Activated naive CD4-positive, alpha-beta T cell treated with anti-CD3 and anti-CD28 coated beads, Interleukin-2, amount 50 U/mL, for 24 hours (primary cell): ENCODE measurements around the gene TAAR8.
A peak's percentile ranks its signal among the peaks of the same experiment; 100 is the strongest.
"Not testable (repeated sequence)": the region's sequence is repeated elsewhere in the genome, so short reads cannot be mapped to it uniquely, and the experiment has no call there.

ENCODE experiments used
- H3K27ac Mint-ChIP-seq: one replicate; pipeline ENCODE4 v1.8.0; 2021; ENCODE audit warnings: mild to moderate bottlenecking, mixed read lengths
- H3K27me3 Mint-ChIP-seq: one replicate; pipeline ENCODE4 v1.8.0; 2021; ENCODE audit warnings: mixed read lengths
- H3K36me3 Mint-ChIP-seq: one replicate; pipeline ENCODE4 v1.8.0; 2021; ENCODE audit warnings: mixed read lengths
- H3K4me1 Mint-ChIP-seq: one replicate; pipeline ENCODE4 v1.8.0; 2021; ENCODE audit warnings: mixed read lengths
- H3K4me3 Mint-ChIP-seq: one replicate; pipeline ENCODE4 v1.8.0; 2021; ENCODE audit warnings: mild to moderate bottlenecking, mixed read lengths
- H3K9me3 Mint-ChIP-seq: one replicate; pipeline ENCODE4 v1.8.0; 2021; ENCODE audit warnings: mixed read lengths

TAAR8 gene

DNA sequence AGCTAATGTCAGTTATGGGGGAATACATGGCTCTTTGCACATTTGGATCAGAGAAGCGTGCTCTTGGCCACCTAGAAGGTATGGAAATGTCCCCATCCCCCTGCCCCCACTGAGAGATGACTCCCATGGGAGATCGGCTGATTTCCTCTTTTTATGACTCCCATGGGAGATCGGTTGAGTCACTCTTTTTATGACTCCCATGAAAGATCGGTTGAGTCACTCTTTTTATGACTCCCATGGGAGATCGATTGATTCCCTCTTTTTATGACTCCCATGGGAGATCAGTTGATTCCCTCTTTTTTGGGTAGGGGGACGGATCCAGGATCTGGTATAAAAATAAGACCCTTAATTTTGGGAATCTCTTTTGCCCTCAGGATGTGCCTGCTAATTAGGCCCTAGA lies 24.7 kb upstream of the TAAR8 start:
- peaks cover 15% of the 10 kb centered on the region for H3K27me3 Mint-ChIP-seq
- no peaks in the 10 kb centered on the region for H3K36me3 Mint-ChIP-seq

DNA sequence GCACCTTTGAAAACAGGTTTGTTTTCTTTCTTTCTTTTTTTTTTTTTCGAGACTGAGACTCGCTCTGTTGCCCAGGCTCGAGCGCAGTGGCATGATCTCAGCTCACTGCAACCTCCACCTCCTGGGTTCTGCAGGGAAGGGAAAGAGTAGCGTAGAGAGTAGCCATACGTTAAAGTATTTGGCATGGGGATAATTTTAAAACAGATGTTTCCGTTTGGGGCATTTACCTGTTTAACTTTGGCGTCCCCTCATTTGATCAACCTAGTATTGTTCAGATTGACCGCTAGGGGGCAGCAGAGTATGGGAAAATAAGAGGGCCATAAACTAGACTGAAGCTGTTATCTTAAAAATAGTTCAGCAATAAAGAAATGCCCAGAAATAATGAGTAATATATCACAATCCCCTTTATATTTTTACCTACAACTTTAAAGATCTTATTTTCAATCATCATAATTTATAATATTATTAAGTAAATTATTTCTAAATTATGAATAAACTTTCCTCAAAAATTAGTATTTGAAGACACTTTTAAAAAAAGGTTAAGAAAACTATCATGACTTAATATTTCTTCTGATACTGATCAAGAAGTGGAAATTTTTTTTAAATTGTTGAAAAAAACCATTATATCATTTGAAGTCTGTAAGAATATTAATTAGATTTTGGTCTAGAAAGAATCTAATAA lies 22.0 kb upstream of the TAAR8 start:
- Mint-ChIP-seq H3K27ac (no peak overlapping the region), H3K9me3 (no peaks in the 10 kb centered on the region), H3K4me3 (peak overlapping the region; percentile 30), H3K36me3 (no peaks in the 10 kb centered on the region), H3K4me1 (no peaks in the 10 kb centered on the region), H3K27me3 (peaks cover 10% of the 10 kb centered on the region)

More for the DNA sequence above, 24.7 kb upstream of the TAAR8 start:
- no peak overlapping the region for H3K4me3 Mint-ChIP-seq
- no peak overlapping the region for H3K27ac Mint-ChIP-seq
- no peaks in the 10 kb centered on the region for H3K4me1 Mint-ChIP-seq
- no peaks in the 10 kb centered on the region for H3K9me3 Mint-ChIP-seq

DNA sequence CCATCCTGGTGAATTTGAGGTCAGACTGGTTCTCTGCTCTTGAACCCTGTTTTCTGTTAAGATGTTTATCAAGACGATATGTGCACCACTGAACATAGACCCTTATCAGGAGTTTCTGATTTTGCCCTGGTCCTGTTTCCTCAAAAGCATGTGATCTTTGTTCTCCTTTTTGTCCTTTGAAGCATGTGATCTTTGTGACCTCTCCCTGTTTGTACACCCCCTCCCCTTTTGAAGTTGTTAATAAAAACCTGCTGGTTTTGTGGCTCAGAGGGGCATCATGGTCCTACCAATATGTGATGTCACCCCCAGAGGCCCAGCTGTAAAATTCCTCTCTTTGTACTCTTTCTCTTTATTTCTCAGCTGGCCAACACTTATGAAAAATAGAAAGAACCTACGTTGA lies 17.9 kb upstream of the TAAR8 start:
- peaks cover 15% of the 10 kb centered on the region for H3K27me3 Mint-ChIP-seq
- not testable (repeated sequence) for H3K36me3 Mint-ChIP-seq, H3K4me3 Mint-ChIP-seq, H3K27ac Mint-ChIP-seq, H3K9me3 Mint-ChIP-seq, H3K4me1 Mint-ChIP-seq

DNA sequence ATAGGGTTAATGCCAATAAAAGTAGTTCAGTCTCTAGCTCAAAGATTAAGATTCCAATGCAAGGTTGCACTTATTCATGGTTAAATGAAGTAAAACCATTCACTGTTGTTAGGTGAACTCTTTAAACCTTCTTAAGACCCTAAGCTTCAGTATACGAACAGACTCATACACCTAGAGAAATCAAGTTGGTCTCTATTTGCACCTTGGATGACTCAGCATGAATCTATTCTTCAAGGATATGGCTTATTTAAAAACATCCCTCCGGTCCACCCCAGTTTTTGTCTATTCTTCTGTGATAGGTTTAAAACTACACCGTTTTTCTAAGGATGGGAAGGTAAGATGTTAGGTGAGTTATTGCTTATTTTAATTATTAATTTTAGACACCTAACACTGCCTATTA lies 15.3 kb upstream of the TAAR8 start:
- Mint-ChIP-seq H3K27me3 (peaks cover 24% of the 10 kb centered on the region), H3K36me3 (no peaks in the 10 kb centered on the region), H3K9me3 (no peaks in the 10 kb centered on the region), H3K4me1 (no peaks in the 10 kb centered on the region), H3K4me3 (no peak overlapping the region), H3K27ac (no peak overlapping the region)

DNA sequence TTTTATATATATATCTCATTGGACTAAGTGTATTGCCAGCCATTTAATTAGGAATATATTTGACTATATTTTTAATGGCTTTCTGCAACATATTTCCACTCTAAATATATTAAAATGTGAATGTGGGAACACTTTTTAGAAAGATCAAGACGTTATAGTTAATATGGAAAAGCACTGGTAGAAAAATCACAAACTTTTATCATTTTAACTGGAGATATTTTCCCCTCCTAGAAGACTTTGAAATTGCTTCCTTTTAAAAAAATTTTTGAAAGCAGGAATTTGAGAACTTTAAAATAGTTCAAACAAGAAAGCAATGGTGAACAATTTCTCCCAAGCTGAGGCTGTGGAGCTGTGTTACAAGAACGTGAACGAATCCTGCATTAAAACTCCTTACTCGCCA lies 14.5 kb upstream of the TAAR8 start, which contains the start of gene TAAR9:
Gene TAAR9, plus strand, starts transcription at position 301 of the 400 bp plus-strand sequence. Its CDS starts 13 bp downstream, at position 314.
- Mint-ChIP-seq H3K36me3 (no peaks in the 10 kb centered on the region), H3K4me1 (no peaks in the 10 kb centered on the region), H3K9me3 (no peaks in the 10 kb centered on the region), H3K27me3 (peaks cover 24% of the 10 kb centered on the region), H3K4me3 (no peak within 1 kb of the TSS), H3K27ac (no peak within 1 kb of the TSS)

DNA sequence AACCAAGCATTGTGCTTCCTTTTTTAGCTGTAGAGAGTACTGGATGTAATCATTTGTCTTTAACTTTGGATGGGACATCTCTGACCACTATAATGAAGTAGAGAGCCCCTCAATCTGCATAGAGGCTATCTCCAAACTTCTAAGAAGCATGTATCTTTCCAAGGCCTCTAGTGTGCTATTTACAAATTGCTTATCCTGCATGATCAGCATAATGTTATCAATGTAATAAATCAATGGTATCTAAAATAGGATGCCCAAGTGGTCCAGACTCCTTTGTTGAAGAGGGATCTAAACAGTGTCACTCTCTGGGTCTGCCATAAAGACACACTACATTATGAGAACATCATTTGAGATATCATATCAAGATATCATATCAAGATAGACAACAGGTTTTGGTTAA lies 7.6 kb upstream of the TAAR8 start:
- Mint-ChIP-seq H3K4me1 (no peaks in the 10 kb centered on the region), H3K36me3 (no peaks in the 10 kb centered on the region), H3K27me3 (peaks cover 18% of the 10 kb centered on the region), H3K27ac (no peak overlapping the region), H3K4me3 (no peak overlapping the region), H3K9me3 (no peaks in the 10 kb centered on the region)

DNA sequence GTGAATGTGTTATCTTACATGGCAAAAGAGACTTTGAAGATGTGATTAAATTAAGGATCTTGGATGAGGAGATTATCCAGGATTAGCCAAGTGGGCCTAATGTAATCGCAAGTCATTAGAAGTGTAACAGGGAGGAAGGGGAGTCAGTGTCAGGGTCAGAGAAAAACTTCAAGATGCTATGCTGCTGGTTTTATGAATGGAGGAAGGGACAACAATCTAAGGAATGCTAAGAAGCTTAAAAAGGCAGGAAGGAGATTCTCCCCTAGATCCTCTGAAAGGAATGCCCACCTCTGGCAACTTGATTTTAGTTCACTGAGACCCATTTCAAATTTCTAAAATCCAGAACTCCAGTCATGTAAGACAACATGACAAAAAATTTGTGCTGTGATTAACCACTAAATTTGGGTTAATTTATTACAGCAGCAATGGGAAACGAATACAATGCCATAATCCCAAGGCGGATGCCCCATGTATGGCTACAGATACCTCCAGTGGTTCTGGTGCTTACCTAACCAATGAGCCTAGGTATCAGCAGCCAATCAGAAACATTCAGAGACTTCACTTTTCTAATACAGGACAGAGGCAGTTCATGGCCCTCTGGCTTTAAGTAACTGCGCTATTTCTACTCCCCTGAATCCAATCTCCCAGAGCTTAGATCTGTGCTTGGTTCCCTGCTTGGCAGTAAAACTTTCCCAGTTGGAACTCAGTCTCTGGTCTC lies 3.6 kb upstream of the TAAR8 start:
- Mint-ChIP-seq H3K4me1 (no peaks in the 10 kb centered on the region), H3K36me3 (no peaks in the 10 kb centered on the region), H3K9me3 (no peaks in the 10 kb centered on the region), H3K27me3 (peaks cover 10% of the 10 kb centered on the region), H3K27ac (no peak overlapping the region), H3K4me3 (no peak overlapping the region)

DNA sequence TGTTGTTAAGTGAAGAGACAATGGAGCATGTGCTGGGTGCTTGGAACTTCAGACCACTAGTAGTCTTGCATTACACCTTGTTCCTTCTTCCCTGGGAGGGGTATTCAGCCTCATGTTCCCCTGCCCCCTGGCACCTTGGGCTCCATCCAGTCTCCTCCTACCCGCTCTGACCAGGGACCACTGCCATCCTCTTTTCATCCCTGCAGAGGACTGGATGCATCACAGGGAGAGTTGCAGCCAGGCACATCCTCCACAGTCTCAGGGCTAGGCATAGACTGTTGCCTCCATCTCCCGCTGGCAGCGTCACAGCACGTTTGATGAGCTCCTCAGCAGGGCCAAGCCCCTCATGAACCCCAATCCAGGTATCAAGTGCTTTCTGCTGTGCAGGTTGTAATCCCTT lies 1.3 kb upstream of the TAAR8 start:
- Mint-ChIP-seq H3K36me3 (no peaks in the 10 kb centered on the region), H3K27me3 (peaks cover 14% of the 10 kb centered on the region), H3K9me3 (no peaks in the 10 kb centered on the region), H3K4me3 (no peak overlapping the region), H3K4me1 (no peaks in the 10 kb centered on the region), H3K27ac (no peak overlapping the region)

DNA sequence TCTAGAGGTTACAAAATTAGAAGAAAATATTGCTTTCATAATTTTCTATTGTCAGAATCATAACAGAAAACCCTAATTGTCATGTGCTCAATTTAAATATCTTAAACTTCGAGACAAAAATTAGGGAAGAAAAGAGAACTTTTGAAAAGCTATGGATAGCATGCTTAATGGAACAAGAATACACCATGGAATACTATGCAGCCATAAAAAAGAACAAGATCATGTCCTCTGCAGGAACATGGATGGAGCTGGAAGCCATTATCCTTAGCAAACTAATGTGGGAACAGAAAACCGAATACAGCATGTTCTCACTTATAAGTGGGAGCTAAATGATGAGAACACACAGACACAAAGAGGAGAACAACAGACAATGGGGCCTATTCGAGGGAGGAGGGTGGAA lies 7.6 kb downstream of the TAAR8 start:
- not testable (repeated sequence) for H3K4me3 Mint-ChIP-seq, H3K27ac Mint-ChIP-seq, H3K36me3 Mint-ChIP-seq, H3K4me1 Mint-ChIP-seq, H3K9me3 Mint-ChIP-seq
- H3K27me3 Mint-ChIP-seq, result peaks cover 14% of the 10 kb centered on the region

DNA sequence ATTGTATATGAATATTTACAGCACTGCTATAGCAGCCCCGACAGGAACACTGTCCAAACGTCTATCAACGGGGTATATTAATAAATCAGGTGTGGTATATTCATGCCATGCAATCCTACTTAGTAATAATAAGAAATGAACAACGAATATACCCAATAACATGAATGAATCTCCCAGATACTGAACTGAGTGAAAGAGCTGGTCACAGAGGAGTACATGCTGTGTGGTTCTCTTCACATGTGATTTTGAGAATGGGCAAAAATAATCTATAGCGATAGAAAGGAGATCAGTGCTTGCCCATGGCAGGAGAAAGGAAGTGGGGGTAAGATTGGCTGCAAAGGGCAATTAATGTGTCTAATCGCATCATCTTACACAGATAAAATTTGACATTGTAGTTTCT lies 13.9 kb downstream of the TAAR8 start:
- Mint-ChIP-seq H3K27me3 (peaks cover 16% of the 10 kb centered on the region), H3K4me3 (no peak overlapping the region), H3K4me1 (no peaks in the 10 kb centered on the region), H3K27ac (no peak overlapping the region), H3K36me3 (no peaks in the 10 kb centered on the region), H3K9me3 (no peaks in the 10 kb centered on the region)

DNA sequence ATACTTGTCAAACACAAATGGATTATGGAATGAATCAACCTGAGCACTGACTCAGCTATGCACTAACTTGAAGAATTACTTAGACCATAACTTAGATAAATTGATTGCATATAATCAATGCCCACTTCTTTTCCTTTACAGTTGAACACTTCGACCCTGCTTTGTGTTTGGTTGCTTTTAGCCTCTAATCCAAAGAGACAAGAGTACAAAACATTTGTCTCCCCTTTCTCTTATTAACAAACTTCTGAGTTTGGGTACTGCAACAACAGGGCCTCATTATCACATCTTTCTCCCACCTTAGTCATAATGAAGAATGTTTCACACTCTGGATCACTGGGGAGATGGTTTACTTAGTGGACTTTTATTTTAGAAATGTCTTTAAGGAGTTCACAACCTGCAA lies 15.1 kb downstream of the TAAR8 start:
- H3K27ac Mint-ChIP-seq, result no peak overlapping the region
- H3K9me3 Mint-ChIP-seq, result no peaks in the 10 kb centered on the region
- no peak overlapping the region for H3K4me3 Mint-ChIP-seq
- peaks cover 17% of the 10 kb centered on the region for H3K27me3 Mint-ChIP-seq
- no peaks in the 10 kb centered on the region for H3K36me3 Mint-ChIP-seq
- H3K4me1 Mint-ChIP-seq, result no peaks in the 10 kb centered on the region

DNA sequence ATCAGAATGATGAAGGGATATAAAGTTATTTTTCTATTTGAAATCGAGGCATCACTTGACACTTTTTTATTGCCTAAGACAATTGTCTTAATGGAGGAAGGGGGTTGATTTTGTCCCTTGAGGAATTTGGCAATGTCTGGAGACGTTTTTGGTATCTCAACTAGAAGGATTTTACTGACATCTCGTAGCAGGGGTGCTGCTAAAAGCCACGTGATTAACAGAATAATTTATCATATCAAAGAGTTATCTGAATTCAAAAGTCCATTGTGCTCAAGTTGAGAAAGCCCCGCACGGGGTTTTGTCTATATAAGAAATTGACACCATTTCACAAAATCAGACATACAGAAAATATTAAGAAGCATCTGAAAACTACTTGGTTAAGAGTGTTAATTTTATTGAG lies 16.1 kb downstream of the TAAR8 start:
- Mint-ChIP-seq H3K27ac (no peak overlapping the region), H3K36me3 (no peaks in the 10 kb centered on the region)

DNA sequence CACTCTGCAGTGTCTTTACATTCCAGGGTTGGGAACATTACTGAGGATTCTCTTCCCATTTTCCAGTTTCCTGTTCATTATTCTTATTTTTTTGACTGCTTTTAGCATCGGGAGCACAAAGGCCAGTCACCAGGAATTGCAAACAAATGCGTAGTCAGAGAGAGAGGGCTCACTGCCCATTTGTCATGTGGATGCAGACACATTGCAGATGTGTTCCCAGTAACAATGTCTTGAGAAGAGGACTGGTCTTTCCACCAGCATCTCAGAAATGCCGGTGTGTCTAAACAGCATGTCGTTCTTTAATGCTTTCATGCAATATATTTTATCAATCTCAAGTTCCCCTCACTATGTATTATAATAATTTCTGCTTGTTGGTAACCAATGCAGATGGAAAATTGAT lies 16.7 kb downstream of the TAAR8 start:
- Mint-ChIP-seq H3K27ac (no peak overlapping the region), H3K4me3 (no peak overlapping the region), H3K9me3 (no peaks in the 10 kb centered on the region), H3K36me3 (no peaks in the 10 kb centered on the region), H3K27me3 (peaks cover 19% of the 10 kb centered on the region), H3K4me1 (no peaks in the 10 kb centered on the region)

More for the DNA sequence above, 16.1 kb downstream of the TAAR8 start:
- H3K27me3 Mint-ChIP-seq, result peaks cover 17% of the 10 kb centered on the region
- no peak overlapping the region for H3K4me3 Mint-ChIP-seq
- H3K9me3 Mint-ChIP-seq, result no peaks in the 10 kb centered on the region
- H3K4me1 Mint-ChIP-seq, result no peaks in the 10 kb centered on the region

DNA sequence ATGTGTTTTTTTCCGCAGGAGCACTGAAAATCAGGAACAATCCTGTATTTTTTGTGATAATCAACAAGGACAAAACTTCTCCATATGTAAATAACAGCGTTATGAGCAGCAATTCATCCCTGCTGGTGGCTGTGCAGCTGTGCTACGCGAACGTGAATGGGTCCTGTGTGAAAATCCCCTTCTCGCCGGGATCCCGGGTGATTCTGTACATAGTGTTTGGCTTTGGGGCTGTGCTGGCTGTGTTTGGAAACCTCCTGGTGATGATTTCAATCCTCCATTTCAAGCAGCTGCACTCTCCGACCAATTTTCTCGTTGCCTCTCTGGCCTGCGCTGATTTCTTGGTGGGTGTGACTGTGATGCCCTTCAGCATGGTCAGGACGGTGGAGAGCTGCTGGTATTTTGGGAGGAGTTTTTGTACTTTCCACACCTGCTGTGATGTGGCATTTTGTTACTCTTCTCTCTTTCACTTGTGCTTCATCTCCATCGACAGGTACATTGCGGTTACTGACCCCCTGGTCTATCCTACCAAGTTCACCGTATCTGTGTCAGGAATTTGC lies 17.8 kb downstream of the TAAR8 start, which contains the start of gene TAAR6:
Gene TAAR6, plus strand, starts transcription at position 102 of the 557 bp plus-strand sequence. Its CDS starts 0 bp downstream, at position 102.
- H3K4me3 Mint-ChIP-seq, result no peak within 1 kb of the TSS
- peaks cover 16% of the 10 kb centered on the region for H3K27me3 Mint-ChIP-seq
- no peaks in the 10 kb centered on the region for H3K9me3 Mint-ChIP-seq
- H3K27ac Mint-ChIP-seq, result no peak within 1 kb of the TSS
- H3K4me1 Mint-ChIP-seq, result no peaks in the 10 kb centered on the region
- no peaks in the 10 kb centered on the region for H3K36me3 Mint-ChIP-seq

DNA sequence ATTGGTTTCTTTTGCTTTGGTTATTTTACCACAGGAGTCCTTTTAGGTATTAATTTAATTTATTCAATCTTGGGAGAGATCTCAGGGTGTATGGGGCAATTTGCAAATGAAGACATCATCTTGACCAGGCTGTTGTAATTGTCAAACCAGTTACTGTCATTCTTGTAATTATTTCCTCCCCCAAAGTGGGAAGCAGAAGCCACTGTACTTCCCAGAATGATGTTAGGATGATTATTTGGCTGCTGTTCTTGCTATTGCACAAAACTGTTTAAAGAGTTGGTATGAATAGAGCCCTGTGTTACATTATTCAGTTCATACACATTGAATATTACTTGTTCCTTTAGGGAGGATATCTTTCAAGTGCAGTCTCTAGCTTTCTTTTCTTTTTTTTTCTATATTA lies 19.3 kb downstream of the TAAR8 start:
- no peaks in the 10 kb centered on the region for H3K4me1 Mint-ChIP-seq
- H3K27ac Mint-ChIP-seq, result no peak overlapping the region
- no peaks in the 10 kb centered on the region for H3K36me3 Mint-ChIP-seq
- no peaks in the 10 kb centered on the region for H3K9me3 Mint-ChIP-seq
- peaks cover 15% of the 10 kb centered on the region for H3K27me3 Mint-ChIP-seq
- no peak overlapping the region for H3K4me3 Mint-ChIP-seq

DNA sequence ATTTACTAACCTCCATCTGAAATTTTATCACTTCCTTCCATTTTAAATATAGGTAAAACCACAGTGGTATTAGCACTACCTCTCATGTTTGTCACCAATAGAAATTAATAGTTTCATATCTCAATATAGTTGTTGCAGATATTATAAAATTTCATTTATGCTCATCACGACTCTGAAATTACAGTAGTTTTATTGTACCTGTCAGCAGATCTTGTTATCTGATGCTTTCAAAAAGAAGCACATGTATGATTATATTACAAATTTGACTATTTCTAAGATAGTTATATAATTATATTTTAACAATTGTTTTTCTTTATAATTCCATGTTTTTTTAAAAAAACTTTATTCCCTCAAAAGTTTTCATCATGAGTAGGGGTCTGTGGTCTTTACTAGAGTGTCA lies 32.2 kb downstream of the TAAR8 start:
- H3K4me3 Mint-ChIP-seq, result no peak overlapping the region
- H3K9me3 Mint-ChIP-seq, result no peaks in the 10 kb centered on the region
- H3K27ac Mint-ChIP-seq, result no peak overlapping the region
- H3K27me3 Mint-ChIP-seq, result peaks cover 19% of the 10 kb centered on the region
- H3K36me3 Mint-ChIP-seq, result no peaks in the 10 kb centered on the region
- no peaks in the 10 kb centered on the region for H3K4me1 Mint-ChIP-seq
